Neural progenitor cell (in vitro differentiated cells): ENCODE data around the gene PLB1. TPM values are rescaled to one million over a fixed set of nuclear protein-coding genes. Genes with fewer than 3 reads are reported as not detected.

Experiments used
- DNase-seq: peaks from one replicate; pipeline ENCODE4 v3.0.0-alpha.2; 2016; ENCODE audit warnings: low spot score
- H2AFZ ChIP-seq: fragments of 200-600 bp; sonication (generic); replicated peaks from 2 replicates; pipeline ENCODE4 v1.6.1; 2016; ENCODE audit warnings: antibody characterized with exemption
- H3F3A ChIP-seq: fragments of 200-600 bp; sonication (generic); 2 replicates; pipeline ENCODE4 v1.6.1; 2016; ENCODE audit warnings: antibody characterized with exemption, low read depth
- H3K27ac ChIP-seq: fragments of 200-600 bp; sonication (generic); 2 replicates; pipeline ENCODE4 v1.5.1; 2016; ENCODE audit warnings: mild to moderate bottlenecking
- H3K27me3 ChIP-seq: fragments of 200-600 bp; sonication (generic); 2 replicates; pipeline ENCODE4 v1.6.1; 2016; ENCODE audit warnings: mild to moderate bottlenecking, moderate library complexity
- H3K36me3 ChIP-seq: fragments of 200-600 bp; sonication (generic); 2 replicates; pipeline ENCODE4 v1.5.1; 2016
- H3K4me1 ChIP-seq: fragments of 200-600 bp; sonication (generic); 2 replicates; pipeline ENCODE4 v1.6.1; 2016; ENCODE audit warnings: mixed run types
- H3K4me2 ChIP-seq: fragments of 200-600 bp; sonication (generic); 2 replicates; pipeline ENCODE4 v1.6.1; 2016
- H3K4me3 ChIP-seq: fragments of 200-600 bp; sonication (generic); 2 replicates; pipeline ENCODE4 v1.5.1; 2016
- H3K79me2 ChIP-seq: fragments of 200-600 bp; sonication (generic); 2 replicates; pipeline ENCODE4 v1.6.1; 2016; ENCODE audit warnings: low read depth
- H3K9ac ChIP-seq: fragments of 200-600 bp; sonication (generic); 2 replicates; pipeline ENCODE4 v1.6.1; 2016
- H3K9me3 ChIP-seq: fragments of 200-600 bp; sonication (generic); 2 replicates; pipeline ENCODE4 v1.5.1; 2016; ENCODE audit warnings: low read depth
- H4K20me1 ChIP-seq: fragments of 200-600 bp; sonication (generic); 2 replicates; pipeline ENCODE4 v1.6.1; 2016; ENCODE audit warnings: low read depth
- H3K27ac Mint-ChIP-seq: 3 replicates; pipeline ENCODE4 v1.8.0; 2021; ENCODE audit warnings: mixed read lengths
- H3K27me3 Mint-ChIP-seq: 2 replicates; pipeline ENCODE4 v1.8.0; 2022; ENCODE audit warnings: low read depth, mild to moderate bottlenecking, inconsistent platforms, moderate library complexity, mixed read lengths; ENCODE audit not compliant: insufficient read depth
- H3K36me3 Mint-ChIP-seq: 3 replicates; pipeline ENCODE4 v1.8.0; 2021; ENCODE audit warnings: mixed read lengths
- H3K4me1 Mint-ChIP-seq: 3 replicates; pipeline ENCODE4 v1.8.0; 2021; ENCODE audit warnings: mixed read lengths
- H3K4me3 Mint-ChIP-seq: 3 replicates; pipeline ENCODE4 v1.8.0; 2021; ENCODE audit warnings: mild to moderate bottlenecking, moderate library complexity, mixed read lengths
- H3K9me3 Mint-ChIP-seq: 3 replicates; pipeline ENCODE4 v1.8.0; 2020; ENCODE audit warnings: mixed read lengths
- CTCF ChIP-seq: fragments of 200-600 bp; sonication (generic); IDR thresholded peaks from 2 replicates; pipeline ENCODE4 v1.5.1; 2017; ENCODE audit warnings: antibody characterized with exemption, mild to moderate bottlenecking
- EZH2 ChIP-seq: fragments of 200-600 bp; sonication (generic); IDR thresholded peaks from 2 replicates; pipeline ENCODE4 v1.6.1; 2017; ENCODE audit warnings: antibody characterized with exemption, mild to moderate bottlenecking, moderate library complexity
- EZH2phosphoT487 ChIP-seq: fragments of 200-600 bp; sonication (generic); IDR thresholded peaks from 2 replicates; pipeline ENCODE4 v1.6.1; 2017; ENCODE audit warnings: antibody characterized with exemption
- total RNA-seq: library from RNA; depleted of rRNA; stranded (reverse); fragments of >200 nt; gene quantifications from 2 replicates; pipeline ENCODE4 v1.2.3, GENCODE V29; 2015; ENCODE audit warnings: low replicate concordance

Gene PLB1
- total RNA-seq, 1 donor from 2014 or later: not detected

GRCh38 chr2:28516950-28517349, 21.1 kb downstream of the PLB1 start:
- H3K36me3 Mint-ChIP-seq: no peaks in the 10 kb centered on the region
- peaks cover 7% of the 10 kb centered on the region for H3K27me3 Mint-ChIP-seq
- TF ChIP-seq EZH2 (no peak), EZH2phosphoT487 (no peak)

GRCh38 chr2:28521663-28522062, 25.8 kb downstream of the PLB1 start:
- H3K27me3 ChIP-seq: peaks cover 26% of the 10 kb centered on the region
- Mint-ChIP-seq H3K36me3 (no peaks in the 10 kb centered on the region), H3K4me3 (no peak overlapping the region), H3K9me3 (no peaks in the 10 kb centered on the region), H3K27me3 (peaks cover 12% of the 10 kb centered on the region), H3K27ac (no peak overlapping the region), H3K4me1 (peaks cover 28% of the 10 kb centered on the region)
- H3K27ac ChIP-seq: no peak overlapping the region
- no peak overlapping the region for H3K4me3 ChIP-seq
- no peak for DNase-seq
- no peak overlapping the region for H3K9ac ChIP-seq
- H2AFZ ChIP-seq: no peak overlapping the region
- H3F3A ChIP-seq: no peaks in the 10 kb centered on the region
- TF ChIP-seq CTCF (no peak), EZH2 (no peak)
- H3K4me2 ChIP-seq: no peak overlapping the region
- H3K9me3 ChIP-seq: no peaks in the 10 kb centered on the region
- H3K79me2 ChIP-seq: no peaks in the 10 kb centered on the region
- H3K4me1 ChIP-seq: peaks cover 18% of the 10 kb centered on the region
- H4K20me1 ChIP-seq: no peaks in the 10 kb centered on the region
- no peaks in the 10 kb centered on the region for H3K36me3 ChIP-seq

More at GRCh38 chr2:28516950-28517349, 21.1 kb downstream of the PLB1 start:
- no peaks in the 10 kb centered on the region for H3K4me1 ChIP-seq
- no peak for DNase-seq
- H3K79me2 ChIP-seq: no peaks in the 10 kb centered on the region
- H3K4me3 ChIP-seq: no peak overlapping the region
- H4K20me1 ChIP-seq: no peaks in the 10 kb centered on the region
- no peaks in the 10 kb centered on the region for H3K9me3 ChIP-seq
- Mint-ChIP-seq H3K9me3 (peaks cover 11% of the 10 kb centered on the region), H3K4me1 (peaks cover 8% of the 10 kb centered on the region), H3K4me3 (no peak overlapping the region), H3K27ac (no peak overlapping the region)
- H3F3A ChIP-seq: no peaks in the 10 kb centered on the region
- no peak overlapping the region for H3K4me2 ChIP-seq
- no peak overlapping the region for H3K27ac ChIP-seq
- no peak overlapping the region for H2AFZ ChIP-seq
- H3K9ac ChIP-seq: no peak overlapping the region
- peaks cover 34% of the 10 kb centered on the region for H3K27me3 ChIP-seq
- no peaks in the 10 kb centered on the region for H3K36me3 ChIP-seq

- peak overlapping the region; percentile 24 for H3K4me2 ChIP-seq
- H3F3A ChIP-seq: no peaks in the 10 kb centered on the region
- H3K4me1 Mint-ChIP-seq: peaks cover 28% of the 10 kb centered on the region
- DNase-seq: peak; percentile 66
- H3K9me3 Mint-ChIP-seq: no peaks in the 10 kb centered on the region
- no peaks in the 10 kb centered on the region for H3K9me3 ChIP-seq
- H2AFZ ChIP-seq: no peak overlapping the region
- no peaks in the 10 kb centered on the region for H3K36me3 ChIP-seq
- H3K36me3 Mint-ChIP-seq: no peaks in the 10 kb centered on the region
- H3K4me1 ChIP-seq: peaks cover 18% of the 10 kb centered on the region
- H3K4me3 Mint-ChIP-seq: peak overlapping the region; percentile 1
- H3K4me3 ChIP-seq: no peak overlapping the region
- peak overlapping the region; percentile 31 for H3K27ac Mint-ChIP-seq
- no peaks in the 10 kb centered on the region for H4K20me1 ChIP-seq
- peaks cover 21% of the 10 kb centered on the region for H3K27me3 ChIP-seq
- H3K27ac ChIP-seq: no peak overlapping the region
- peaks cover 15% of the 10 kb centered on the region for H3K27me3 Mint-ChIP-seq
- TF ChIP-seq EZH2phosphoT487 (no peak), EZH2 (no peak), CTCF (no peak)
- H3K9ac ChIP-seq: no peak overlapping the region
- H3K79me2 ChIP-seq: no peaks in the 10 kb centered on the region
These were observed 26.6 kb downstream of the PLB1 start for GRCh38 chr2:28522481-28522880.

- Histone ChIP-seq H3K27me3 (peaks cover 20% of the 10 kb centered on the region), H3K4me2 (peak overlapping the region; percentile 19), H3K9ac (no peak overlapping the region), H3K4me1 (peaks cover 18% of the 10 kb centered on the region), H4K20me1 (no peaks in the 10 kb centered on the region), H2AFZ (no peak overlapping the region), H3K79me2 (no peaks in the 10 kb centered on the region), H3K27ac (no peak overlapping the region), H3K9me3 (no peaks in the 10 kb centered on the region), H3F3A (no peaks in the 10 kb centered on the region), H3K4me3 (no peak overlapping the region), H3K36me3 (no peaks in the 10 kb centered on the region)
- peaks cover 15% of the 10 kb centered on the region for H3K27me3 Mint-ChIP-seq
- H3K4me1 Mint-ChIP-seq: peaks cover 31% of the 10 kb centered on the region
- no peaks in the 10 kb centered on the region for H3K9me3 Mint-ChIP-seq
- no peak for DNase-seq
- no peak overlapping the region for H3K4me3 Mint-ChIP-seq
- H3K36me3 Mint-ChIP-seq: no peaks in the 10 kb centered on the region
- H3K27ac Mint-ChIP-seq: no peak overlapping the region
- no peak for TF ChIP-seq EZH2
- no peak for TF ChIP-seq EZH2phosphoT487
- TF ChIP-seq CTCF: no peak
These were observed 28.0 kb downstream of the PLB1 start for GRCh38 chr2:28523902-28524301.
